ENCODE measurements around the gene EZH1. TPM values are rescaled to one million over a fixed set of nuclear protein-coding genes. Genes with fewer than 3 reads are reported as not detected.

EZH1 gene
- total and polyA plus RNA-seq, 2 of the 4 experiments (the other 2 are of a cell fraction) = 17.6 to 27.3 TPM

DNA sequence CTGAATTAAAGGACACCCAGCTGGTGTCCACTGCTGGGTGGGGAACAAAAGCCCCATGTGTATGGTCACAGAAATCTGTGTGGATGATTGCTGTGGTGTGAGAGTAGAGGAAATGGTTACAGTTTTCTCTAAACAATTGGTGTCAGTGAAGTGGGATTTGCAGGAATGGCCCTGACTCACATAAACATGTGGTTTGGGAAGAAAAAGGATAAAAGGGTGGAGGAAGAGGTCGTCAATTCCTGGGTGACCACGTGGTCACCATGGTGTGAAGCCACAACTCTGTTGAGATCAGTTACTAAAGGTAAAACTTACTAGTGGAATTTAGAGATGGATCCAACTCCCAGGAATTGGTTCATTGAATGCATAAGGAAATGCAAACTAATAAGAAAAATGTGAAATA, 89.3 kb downstream of the EZH1 start:
- peak; percentile 93 for DNase-seq

More for the DNA sequence above, 89.3 kb downstream of the EZH1 start:
- Histone ChIP-seq H2BK120ac (ENCODE audit: low read depth, low read length) (no peak overlapping the region), H3K36me3 (ENCODE audit: control insufficient read depth, insufficient read depth, low read length) (no peaks in the 10 kb centered on the region), H3K4ac (ENCODE audit: low read depth, low read length) (no peak overlapping the region), H2BK15ac (ENCODE audit: low read depth, low read length) (no peak overlapping the region), H3K27ac (ENCODE audit: insufficient read depth, low read length) (no peak overlapping the region), H3K14ac (replicated peaks; ENCODE audit: low read depth, low read length) (no peak overlapping the region), H3K79me1 (ENCODE audit: low read depth in 1 of 2, low read length in 2 of 2) (peaks cover 3 to 10% of the 10 kb centered on the region in 2 experiments; a peak in 2 of 4 replicates), H3K4me1 (ENCODE audit: control insufficient read depth, insufficient read depth, low read length) (peaks cover 8% of the 10 kb centered on the region), H4K5ac (ENCODE audit: low read depth, low read length) (no peak overlapping the region), H2AFZ (replicated peaks; ENCODE audit: low read length, poor library complexity) (no peak overlapping the region), H3K9ac (ENCODE audit: low read depth, low read length) (no peak overlapping the region), H3K4me2 (ENCODE audit: low read depth, low read length) (no peak overlapping the region), H3K18ac (ENCODE audit: low read depth, low read length) (no peak overlapping the region), H4K20me1 (ENCODE audit: insufficient read depth, low read length) (no peaks in the 10 kb centered on the region), H2BK20ac (ENCODE audit: low read depth, low read length) (no peak overlapping the region), H3K27me3 (ENCODE audit: control insufficient read depth, insufficient read depth, low read length) (peaks cover 10% of the 10 kb centered on the region), H3K23ac (ENCODE audit: low read depth, low read length) (no peak overlapping the region), H3K9me3 (ENCODE audit: control insufficient read depth, insufficient read depth, low read length) (no peaks in the 10 kb centered on the region), H3K9me1 (ENCODE audit: insufficient read depth, low read length) (peaks cover 5% of the 10 kb centered on the region), H2AK5ac (ENCODE audit: low read depth, low read length) (no peak overlapping the region), H3K56ac (ENCODE audit: extremely low read depth, insufficient read depth, low read length) (no peak overlapping the region), H2AK9ac (replicated peaks; ENCODE audit: low read depth, low read length, poor library complexity) (peak overlapping the region; percentile 11), H4K8ac (ENCODE audit: low read depth in 2 of 2, low read length in 2 of 2) (no peak overlapping the region), H4K91ac (ENCODE audit: insufficient read depth, low read depth, low read length) (no peak overlapping the region), H2BK5ac (ENCODE audit: low read depth, low read length, poor library complexity, severe bottlenecking) (no peak overlapping the region), H3K4me3 (ENCODE audit: insufficient read depth, low read depth, low read length) (no peak overlapping the region)
- TF ChIP-seq RFX5 (IDR thresholded peaks at IDR 0.05; ENCODE audit: low read depth, low read length) = no peak
- peak; percentile 79 for TF ChIP-seq FOS (IDR thresholded peaks at IDR 0.05; ENCODE audit: low read depth, low read length)
- no peak for TF ChIP-seq CTCF (conservative IDR thresholded peaks at IDR 0.05; ENCODE audit: low read depth, low read length)
- peak; percentile 89 for TF ChIP-seq USF2 (IDR thresholded peaks at IDR 0.05; ENCODE audit: low read depth, low read length)
- no peak for TF ChIP-seq NFE2L2 (IDR thresholded peaks at IDR 0.05; ENCODE audit: low read depth, low read length)
- TF ChIP-seq CEBPB (IDR thresholded peaks at IDR 0.05; ENCODE audit: low read depth, low read length) = no peak; the same call in 1 of the 2 replicates
- no peak for TF ChIP-seq RAD21 (IDR thresholded peaks at IDR 0.05; ENCODE audit: low read length)
- TF ChIP-seq MAZ (IDR thresholded peaks at IDR 0.05; ENCODE audit: borderline replicate concordance, low read depth, low read length) = no peak
- peak; percentile 22 for TF ChIP-seq RCOR1 (IDR thresholded peaks at IDR 0.05; ENCODE audit: insufficient replicate concordance, low read length)
- TF ChIP-seq SMC3 (IDR thresholded peaks at IDR 0.05; ENCODE audit: low read depth, low read length) = no peak
- no peak for TF ChIP-seq ELK1 (IDR thresholded peaks at IDR 0.05; ENCODE audit: borderline replicate concordance, low read depth, low read length)
- TF ChIP-seq CHD1 (IDR thresholded peaks at IDR 0.05; ENCODE audit: low read depth, low read length) = no peak
- peak; percentile 18; the same call in 1 of the 2 replicates for TF ChIP-seq MAFK (IDR thresholded peaks at IDR 0.05; ENCODE audit: low read depth, low read length)
- no peak for TF ChIP-seq POLR2A (IDR thresholded peaks at IDR 0.05; ENCODE audit: low read depth, low read length)
- TF ChIP-seq BHLHE40 (IDR thresholded peaks at IDR 0.05; ENCODE audit: low read depth, low read length) = peak; percentile 82
- TF ChIP-seq MXI1 (IDR thresholded peaks at IDR 0.05; ENCODE audit: borderline replicate concordance, low read depth, low read length) = no peak
- in situ Hi-C loops (cut with MboI; ENCODE audit: low sequenced_read_pairs) (no loop called here), dilution Hi-C loops (cut with HindIII; ENCODE audit: low sequenced_read_pairs, unreplicated experiment) (no loop called here), intact Hi-C loops (cut with micrococcal nuclease) (loop anchor here (5.0 kb wide), 1 partner anchor 48 kb away; the partner anchor contains the start of genes RETREG3 and TUBG1)
- 0% methylated on average over 2 of the region's 2 CpGs; no CpG with 5 or more reads in 1 of the 2 experiments for WGBS, 2 experiments (ENCODE audit: extremely low coverage in 2 of 2, insufficient read length in 1 of 2)
- ChIA-PET POLR2A (ENCODE audit: unreplicated experiment) (no interaction called here), CTCF (no interaction called here)
- no peak; the same call in 1 of the 2 replicates for ATAC-seq (ENCODE audit: low read depth)
- BruUV-seq (replicated peaks) = no TSS peak

All from IMR-90 (cell line).